ENCODE measurements around the gene PHC3. TPM values are rescaled to one million over a fixed set of nuclear protein-coding genes. Genes with fewer than 3 reads are reported as not detected.

PHC3 gene
- total and polyA plus RNA-seq, 2 experiments from 2014 or later: 17.5 to 72.2 TPM

- H3K27me3 ChIP-seq (replicated peaks; ENCODE audit: insufficient read depth): no peaks in the 10 kb centered on the region
- H3K9me2 ChIP-seq (ENCODE audit: insufficient read depth): no peaks in the 10 kb centered on the region
- no peak overlapping the region for H2AFZ ChIP-seq
- H3K9ac ChIP-seq: no peak overlapping the region
- H3K9me3 ChIP-seq (ENCODE audit: low read depth): no peaks in the 10 kb centered on the region
- peaks cover 20% of the 10 kb centered on the region; the same call in 1 of the 2 replicates for H3F3A ChIP-seq (ENCODE audit: insufficient read depth)
- 42 to 43% methylated on average over 3 of the region's 3 CpGs for WGBS, 2 experiments (ENCODE audit: low coverage in 1 of 2, low lambda C conversion rate in 2 of 2, missing lambda C conversion rate in 2 of 2)
- no peak overlapping the region for H3K27ac ChIP-seq
- no peak for DNase-seq
- peaks cover 98% of the 10 kb centered on the region for H3K79me2 ChIP-seq (ENCODE audit: insufficient read depth)
- H3K4me3 ChIP-seq: no peak overlapping the region
- H4K20me1 ChIP-seq (ENCODE audit: insufficient read depth): peaks cover 10% of the 10 kb centered on the region; the same call in 1 of the 2 replicates
- peaks cover 14% of the 10 kb centered on the region for H3K4me1 ChIP-seq (ENCODE audit: insufficient read depth)
- no peak for TF ChIP-seq EZH2phosphoT487 (IDR thresholded peaks at IDR 0.05; ENCODE audit: insufficient read depth, low read depth)
- no peak for TF ChIP-seq EZH2 (IDR thresholded peaks at IDR 0.05; ENCODE audit: insufficient read depth, poor library complexity, severe bottlenecking)
- peaks cover 18% of the 10 kb centered on the region for H3K36me3 ChIP-seq (ENCODE audit: low read depth)
- in situ Hi-C loops (cut with MboI): no loop called here
- peak overlapping the region; percentile 43 for H3K4me2 ChIP-seq (ENCODE audit: unreplicated experiment)
Measured at GRCh38 chr3:170154569-170155143, 26.9 kb downstream of the PHC3 start.

GRCh38 chr3:170154084-170154483, 27.4 kb downstream of the PHC3 start:
- no peaks in the 10 kb centered on the region for H3K9me3 ChIP-seq (ENCODE audit: low read depth)
- H3K27me3 ChIP-seq (replicated peaks; ENCODE audit: insufficient read depth): no peaks in the 10 kb centered on the region
- peaks cover 20% of the 10 kb centered on the region for H3K36me3 ChIP-seq (ENCODE audit: low read depth)
- peaks cover 15% of the 10 kb centered on the region; the same call in 1 of the 2 replicates for H3F3A ChIP-seq (ENCODE audit: insufficient read depth)
- H4K20me1 ChIP-seq (ENCODE audit: insufficient read depth): peaks cover 10% of the 10 kb centered on the region; the same call in 1 of the 2 replicates
- H3K4me1 ChIP-seq (ENCODE audit: insufficient read depth): peaks cover 14% of the 10 kb centered on the region
- in situ Hi-C loops (cut with MboI): no loop called here
- no peak overlapping the region for H2AFZ ChIP-seq
- H3K4me2 ChIP-seq (ENCODE audit: unreplicated experiment): peak overlapping the region; percentile 43
- WGBS, 2 experiments (ENCODE audit: low coverage in 1 of 2, low lambda C conversion rate in 2 of 2, missing lambda C conversion rate in 2 of 2): 44 to 46% methylated on average over 3 of the region's 3 CpGs
- H3K27ac ChIP-seq: no peak overlapping the region
- H3K4me3 ChIP-seq: no peak overlapping the region
- peak; percentile 53 for DNase-seq
- peaks cover 98% of the 10 kb centered on the region for H3K79me2 ChIP-seq (ENCODE audit: insufficient read depth)
- no peak for TF ChIP-seq EZH2phosphoT487 (IDR thresholded peaks at IDR 0.05; ENCODE audit: insufficient read depth, low read depth)
- no peak for TF ChIP-seq EZH2 (IDR thresholded peaks at IDR 0.05; ENCODE audit: insufficient read depth, poor library complexity, severe bottlenecking)
- no peak overlapping the region for H3K9ac ChIP-seq
- H3K9me2 ChIP-seq (ENCODE audit: insufficient read depth): no peaks in the 10 kb centered on the region

GRCh38 chr3:170151536-170151935, 30.0 kb downstream of the PHC3 start:
- no peak overlapping the region for H3K9ac ChIP-seq
- H3K27ac ChIP-seq: no peak overlapping the region
- peaks cover 20% of the 10 kb centered on the region for H3K36me3 ChIP-seq (ENCODE audit: low read depth)
- DNase-seq: no peak
- 0 out of 2 replicates have a peak, but pooled peaks cover 10% of the 10 kb centered on the region for H4K20me1 ChIP-seq (ENCODE audit: insufficient read depth)
- H3K4me2 ChIP-seq (ENCODE audit: unreplicated experiment): no peak overlapping the region
- no peaks in the 10 kb centered on the region for H3K9me2 ChIP-seq (ENCODE audit: insufficient read depth)
- no peak overlapping the region for H2AFZ ChIP-seq
- H3K79me2 ChIP-seq (ENCODE audit: insufficient read depth): peaks cover 98% of the 10 kb centered on the region
- 80 to 88% methylated on average over 2 of the region's 2 CpGs for WGBS, 2 experiments (ENCODE audit: low coverage in 1 of 2, low lambda C conversion rate in 2 of 2, missing lambda C conversion rate in 2 of 2)
- TF ChIP-seq EZH2phosphoT487 (IDR thresholded peaks at IDR 0.05; ENCODE audit: insufficient read depth, low read depth) (no peak), EZH2 (IDR thresholded peaks at IDR 0.05; ENCODE audit: insufficient read depth, poor library complexity, severe bottlenecking) (no peak)
- H3K9me3 ChIP-seq (ENCODE audit: low read depth): no peaks in the 10 kb centered on the region
- H3K4me3 ChIP-seq: no peak overlapping the region
- H3K27me3 ChIP-seq (replicated peaks; ENCODE audit: insufficient read depth): no peaks in the 10 kb centered on the region
- peaks cover 14% of the 10 kb centered on the region for H3K4me1 ChIP-seq (ENCODE audit: insufficient read depth)
- peaks cover 15% of the 10 kb centered on the region; the same call in 1 of the 2 replicates for H3F3A ChIP-seq (ENCODE audit: insufficient read depth)
- in situ Hi-C loops (cut with MboI): no loop called here

- no peak for DNase-seq
- Histone ChIP-seq H3K4me2 (ENCODE audit: unreplicated experiment) (no peak overlapping the region), H3K4me3 (no peak overlapping the region), H3K79me2 (ENCODE audit: insufficient read depth) (peaks cover 97% of the 10 kb centered on the region), H3K9me2 (ENCODE audit: insufficient read depth) (no peaks in the 10 kb centered on the region), H3K36me3 (ENCODE audit: low read depth) (peaks cover 36% of the 10 kb centered on the region), H2AFZ (no peak overlapping the region), H4K20me1 (ENCODE audit: insufficient read depth) (no peaks in the 10 kb centered on the region), H3K9me3 (ENCODE audit: low read depth) (no peaks in the 10 kb centered on the region), H3K27ac (no peak overlapping the region), H3K9ac (no peak overlapping the region), H3K27me3 (replicated peaks; ENCODE audit: insufficient read depth) (no peaks in the 10 kb centered on the region), H3K4me1 (ENCODE audit: insufficient read depth) (peaks cover 3% of the 10 kb centered on the region; the same call in 1 of the 2 replicates), H3F3A (ENCODE audit: insufficient read depth) (peaks cover 8% of the 10 kb centered on the region)
- in situ Hi-C loops (cut with MboI): no loop called here
- WGBS, 2 experiments (ENCODE audit: low coverage in 1 of 2, low lambda C conversion rate in 2 of 2, missing lambda C conversion rate in 2 of 2): 98 to 99% methylated on average over 5 of the region's 5 CpGs
- TF ChIP-seq EZH2phosphoT487 (IDR thresholded peaks at IDR 0.05; ENCODE audit: insufficient read depth, low read depth) (no peak), EZH2 (IDR thresholded peaks at IDR 0.05; ENCODE audit: insufficient read depth, poor library complexity, severe bottlenecking) (no peak)
Measured at GRCh38 chr3:170149016-170149415, 32.5 kb downstream of the PHC3 start.

Data from GM23248 (cell line).